Peyer's patch (tissue), 4 donors: ENCODE results near the gene NAIP. TPM values are rescaled to one million over a fixed set of nuclear protein-coding genes. Genes with fewer than 3 reads are reported as not detected.

Source experiments
- total RNA-seq, 4 donors: library from RNA; depleted of rRNA; stranded (reverse); fragments of >200 nt; gene quantifications; one replicate each; pipeline ENCODE4 v1.1.0, GENCODE V29; 2016

The NAIP gene
- total RNA-seq, 4 donors from 2014 or later = 9.1 to 34.7 (median 22.7) TPM

Other genes with a start within 250 kb of the NAIP start
- 10 to 100 TPM in 2 of 4 donors, 1 to 10 TPM in 2; 9.1 to 26.4 (median 13.5) TPM for gene SERF1A, start 124.7 kb downstream of the NAIP start, total RNA-seq
- 10 to 100 TPM; 24.1 to 37.1 (median 24.4) TPM for gene SMN1, start 100.3 kb downstream of the NAIP start, total RNA-seq
- gene GTF2H2, start 42.3 kb upstream of the NAIP start, total RNA-seq = 10 to 100 TPM; 13.5 to 33.8 (median 23.1) TPM